HCT116 (cell line): ENCODE data around the gene TYRO3. TPM values are rescaled to one million over a fixed set of nuclear protein-coding genes. Genes with fewer than 3 reads are reported as not detected.

Experiments used
- ATAC-seq: fragments of 200-7000 bp; cut with Tn5 transposase; 2 replicates; pipeline ENCODE4 v1.9.1; 2020; ENCODE audit warnings: mild to moderate bottlenecking, moderate library complexity
- BruUV-seq: library from RNA; stranded (reverse); fragments of 400-500 nt; replicated peaks from 2 replicates; lab custom pipeline; 2021; lab: Mats Ljungman, UMichigan
- CTCF ChIA-PET: fragments of 300-600 bp; sonication (Branson Sonifier 250); formaldehyde crosslinking; loops from one replicate; lab custom pipeline; 2021; ENCODE audit warnings: antibody characterized with exemption; lab: Charles Lee
- POLR2A ChIA-PET: fragments of 300-600, 350-600 bp; sonication (Branson Sonifier 250); formaldehyde crosslinking; loops from one replicate; lab custom pipeline; 2021; ENCODE audit warnings: antibody characterized with exemption; lab: Charles Lee
- RAD21 ChIA-PET, 2 experiments: fragments of 300-600 bp; sonication (Branson Sonifier 250); formaldehyde crosslinking; loops; one replicate each; lab custom pipeline; 2023; ENCODE audit warnings: low total read pairs in 2 of 2; ENCODE audit not compliant: uncharacterized antibody in 2 of 2, unreplicated experiment in 2 of 2, low non-redundant PET in 1 of 2; lab: Charles Lee
- DNase-seq: peaks from one replicate; pipeline ENCODE4 v3.0.0-alpha.2; 2010; ENCODE audit warnings: low read depth, low spot score
- H2AFZ ChIP-seq: fragments of 200-600 bp; shearing (Covaris generic), sonication (generic); 2 replicates; pipeline ENCODE4 v1.6.1; 2017; ENCODE audit warnings: low read depth, mixed run types, mixed read lengths, antibody characterized with exemption, low read length; ENCODE audit not compliant: poor library complexity, severe bottlenecking
- H3K27ac ChIP-seq: 2 replicates; pipeline ENCODE4 v1.5.1; 2012; ENCODE audit warnings: low read depth, low read length
- H3K27me3 ChIP-seq: fragments of 200-600 bp; sonication (generic); 2 replicates; pipeline ENCODE4 v1.6.1; 2016; ENCODE audit warnings: mixed run types, low read length, mixed read lengths; ENCODE audit not compliant: insufficient read depth
- H3K36me3 ChIP-seq, 2 experiments: fragments of 200-500 bp in 1 of 2; fragments of 200-600 bp in 1 of 2; sonication (Bioruptor generic) in 1 of 2; sonication (generic) in 1 of 2; 2 replicates each; pipeline versions ENCODE4 v1.5.1 to v1.6.1; 2014 to 2016; ENCODE audit warnings: low read length in 2 of 2, inconsistent platforms in 1 of 2, mixed read lengths in 1 of 2, mixed run types in 1 of 2; ENCODE audit not compliant: insufficient read depth in 2 of 2, control insufficient read depth in 1 of 2
- H3K4me1 ChIP-seq, 2 experiments: fragments of 200-600 bp in 1 of 2; sonication (generic) in 1 of 2; 2 replicates each; pipeline versions ENCODE4 v1.5.1 to v1.6.1; 2012 to 2017; ENCODE audit warnings: low read length in 2 of 2, inconsistent platforms in 1 of 2, mild to moderate bottlenecking in 1 of 2, mixed read lengths in 1 of 2, mixed run types in 1 of 2, moderate library complexity in 1 of 2; ENCODE audit not compliant: insufficient read depth in 2 of 2, control insufficient read depth in 1 of 2
- H3K4me2 ChIP-seq: fragments of 200-600 bp; sonication (generic); 2 replicates; pipeline ENCODE4 v1.6.1; 2017; ENCODE audit warnings: mixed run types, low read length, mixed read lengths
- H3K4me3 ChIP-seq, 2 experiments: fragments of 200-600 bp in 1 of 2; sonication (generic) in 1 of 2; replicated peaks in 1 of 2; 2 replicates each; pipeline ENCODE4 v1.5.1; 2011 to 2016; ENCODE audit warnings: low read length in 2 of 2, control low read depth in 1 of 2, low read depth in 1 of 2, mild to moderate bottlenecking in 1 of 2, mixed read lengths in 1 of 2, mixed run types in 1 of 2
- H3K79me2 ChIP-seq: fragments of 200-600 bp; sonication (generic); 2 replicates; pipeline ENCODE4 v1.6.1; 2017; ENCODE audit warnings: mild to moderate bottlenecking, mixed run types, low read length, moderate library complexity, mixed read lengths; ENCODE audit not compliant: insufficient read depth
- H3K9ac ChIP-seq: fragments of 200-600 bp; sonication (generic); 2 replicates; pipeline ENCODE4 v1.6.1; 2016; ENCODE audit warnings: low read length, mixed read lengths
- H3K9me2 ChIP-seq: fragments of 200-600 bp; sonication (generic), shearing (Covaris generic); 2 replicates; pipeline ENCODE4 v1.6.1; 2017; ENCODE audit warnings: mixed run types, mild to moderate bottlenecking, moderate library complexity; ENCODE audit not compliant: insufficient read depth
- H3K9me3 ChIP-seq, 2 experiments: fragments of 200-500 bp in 1 of 2; fragments of 200-600 bp in 1 of 2; sonication (Bioruptor generic) in 1 of 2; sonication (generic) in 1 of 2; 2 replicates each; pipeline ENCODE4 v1.6.1; 2014 to 2017; ENCODE audit warnings: low read length in 2 of 2, mixed read lengths in 2 of 2, inconsistent platforms in 1 of 2, low read depth in 1 of 2, mild to moderate bottlenecking in 1 of 2, mixed run types in 1 of 2, moderate library complexity in 1 of 2; ENCODE audit not compliant: control insufficient read depth in 1 of 2, insufficient read depth in 1 of 2
- H4K20me1 ChIP-seq: fragments of 200-600 bp; sonication (generic), shearing (Covaris generic); 2 replicates; pipeline ENCODE4 v1.6.1; 2017; ENCODE audit warnings: mixed run types, mild to moderate bottlenecking, moderate library complexity; ENCODE audit not compliant: insufficient read depth
- CBX3 ChIP-seq: IDR thresholded peaks from 2 replicates; pipeline ENCODE4 v1.6.1; 2012; ENCODE audit warnings: low read depth
- CEBPB ChIP-seq: IDR thresholded peaks from 2 replicates; pipeline ENCODE4 v1.6.1; 2012; ENCODE audit warnings: low read depth
- EGR1 ChIP-seq: IDR thresholded peaks from 2 replicates; pipeline ENCODE4 v1.6.1; 2012; ENCODE audit warnings: low read depth
- EZH2phosphoT487 ChIP-seq: fragments of 200-600 bp; IDR thresholded peaks from 2 replicates; pipeline ENCODE4 v1.6.1; 2018; ENCODE audit warnings: antibody characterized with exemption, borderline replicate concordance
- RAD21 ChIP-seq: IDR thresholded peaks from 2 replicates; pipeline ENCODE4 v1.6.1; 2012; ENCODE audit warnings: low read depth, mild to moderate bottlenecking
- TCF7L2 ChIP-seq: IDR thresholded peaks from 2 replicates; pipeline ENCODE4 v1.7.0; 2011; ENCODE audit warnings: borderline replicate concordance, inconsistent platforms; ENCODE audit not compliant: insufficient read depth, insufficient read length; ENCODE audit errors: extremely low read depth
- ZFX ChIP-seq: fragments of 450-650 bp; IDR thresholded peaks from 2 replicates; pipeline ENCODE4 v1.6.1; 2017
- intact Hi-C: fragments of 100-400 bp; cut with micrococcal nuclease; formaldehyde crosslinking; loops from 2 replicates; pipeline ENCODE4 v1.10.0; 2022
- total RNA-seq: library from RNA; stranded (reverse); gene quantifications from one replicate; pipeline ENCODE4 v1.2.1, GENCODE V29; 2021; ENCODE audit not compliant: unreplicated experiment
- TF ChIP-seq, protein P1 (sequence below), 3 experiments: fragments of 200-600 bp in 1 of 3; sonication (generic) in 1 of 3; IDR thresholded peaks in 2 of 3; conservative IDR thresholded peaks in 1 of 3; 2 replicates each; pipeline ENCODE4 v1.5.1; 2012 to 2017; ENCODE audit warnings: low read depth in 2 of 3, low read length in 2 of 3, antibody characterized with exemption in 1 of 3, borderline replicate concordance in 1 of 3, control low read depth in 1 of 3, mild to moderate bottlenecking in 1 of 3, mixed read lengths in 1 of 3, mixed run types in 1 of 3, moderate library complexity in 1 of 3; ENCODE audit not compliant: insufficient read depth in 1 of 3

The TYRO3 gene
- total RNA-seq, 1 experiment from 2014 or later: 34.6 TPM

DNA sequence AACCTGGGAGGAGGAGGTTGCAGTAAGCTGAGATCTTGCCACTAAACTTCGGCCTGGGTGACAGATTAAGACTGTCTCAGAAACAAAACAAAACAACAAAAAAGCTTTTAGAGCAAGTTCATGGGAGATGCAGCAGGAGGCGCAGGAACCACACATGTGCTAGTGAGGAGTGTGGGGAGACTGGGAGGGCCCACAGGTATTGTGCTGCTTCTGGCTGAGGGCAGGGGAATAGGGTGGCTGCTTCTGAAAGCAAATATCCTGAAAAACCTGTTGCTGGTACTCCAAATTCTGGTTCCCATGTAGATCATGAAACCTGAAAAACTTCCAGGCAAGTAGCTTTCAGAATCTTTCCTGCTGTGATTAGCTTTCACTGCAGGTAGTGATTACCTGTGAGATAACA, 22.1 kb downstream of the TYRO3 start:
- Histone ChIP-seq H3K36me3 (0 out of 4 replicates have a peak, but pooled peaks cover 0 to 2% of the 10 kb centered on the region in 2 experiments), H3K27ac (no peak overlapping the region)
- no TSS peak for BruUV-seq
- intact Hi-C loops: loop anchor here (1.0 kb wide), 1 partner anchor 230 kb away; no protein-coding TSS in a partner anchor
- peak; percentile 81 for ATAC-seq
- no peak for TF ChIP-seq EGR1
- peak; percentile 73 for TF ChIP-seq RAD21
- TF ChIP-seq, protein P1, sequence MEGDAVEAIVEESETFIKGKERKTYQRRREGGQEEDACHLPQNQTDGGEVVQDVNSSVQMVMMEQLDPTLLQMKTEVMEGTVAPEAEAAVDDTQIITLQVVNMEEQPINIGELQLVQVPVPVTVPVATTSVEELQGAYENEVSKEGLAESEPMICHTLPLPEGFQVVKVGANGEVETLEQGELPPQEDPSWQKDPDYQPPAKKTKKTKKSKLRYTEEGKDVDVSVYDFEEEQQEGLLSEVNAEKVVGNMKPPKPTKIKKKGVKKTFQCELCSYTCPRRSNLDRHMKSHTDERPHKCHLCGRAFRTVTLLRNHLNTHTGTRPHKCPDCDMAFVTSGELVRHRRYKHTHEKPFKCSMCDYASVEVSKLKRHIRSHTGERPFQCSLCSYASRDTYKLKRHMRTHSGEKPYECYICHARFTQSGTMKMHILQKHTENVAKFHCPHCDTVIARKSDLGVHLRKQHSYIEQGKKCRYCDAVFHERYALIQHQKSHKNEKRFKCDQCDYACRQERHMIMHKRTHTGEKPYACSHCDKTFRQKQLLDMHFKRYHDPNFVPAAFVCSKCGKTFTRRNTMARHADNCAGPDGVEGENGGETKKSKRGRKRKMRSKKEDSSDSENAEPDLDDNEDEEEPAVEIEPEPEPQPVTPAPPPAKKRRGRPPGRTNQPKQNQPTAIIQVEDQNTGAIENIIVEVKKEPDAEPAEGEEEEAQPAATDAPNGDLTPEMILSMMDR (IDR thresholded peaks at IDR 0.05 in 2 of 3, conservative IDR thresholded peaks at IDR 0.05 in 1 of 3; ENCODE audit: borderline replicate concordance in 1 of 3, insufficient read depth in 1 of 3, low read depth in 2 of 3, low read length in 2 of 3): peak; percentile 32 to 56 (median 53); a peak in 3 of 6 replicates
- no peak for TF ChIP-seq ZFX
- TF ChIP-seq TCF7L2: no peak
- TF ChIP-seq CEBPB: no peak
- no peak for TF ChIP-seq EZH2phosphoT487
- TF ChIP-seq, all 23 proteins: peak for 2
- Histone ChIP-seq H2AFZ (no peak overlapping the region), H3K9me2 (no peaks in the 10 kb centered on the region), H3K4me3 (no peak overlapping the region), H3K79me2 (no peaks in the 10 kb centered on the region), H4K20me1 (no peaks in the 10 kb centered on the region), H3K4me2 (no peak overlapping the region), H3K9me3 (no peaks in the 10 kb centered on the region), H3K9ac (no peak overlapping the region), H3K4me1 (no peaks in the 10 kb centered on the region; a peak in 1 of 4 replicates), H3K27me3 (no peaks in the 10 kb centered on the region)
- DNase-seq: peak; percentile 19
- POLR2A ChIA-PET: no interaction called here
- RAD21 ChIA-PET: interaction anchor here in 1 of 2 experiments (1.1 kb wide), 1 partner anchor 13 kb away, joined by 6 read pairs; no protein-coding TSS in a partner anchor
- CTCF ChIA-PET: interaction anchor here (1.0 to 1.5 kb wide), 6 partner anchors 10 to 324 kb away, joined by 3 to 7 read pairs (median 4); partner anchors contain the start of gene MAPKBP1

DNA sequence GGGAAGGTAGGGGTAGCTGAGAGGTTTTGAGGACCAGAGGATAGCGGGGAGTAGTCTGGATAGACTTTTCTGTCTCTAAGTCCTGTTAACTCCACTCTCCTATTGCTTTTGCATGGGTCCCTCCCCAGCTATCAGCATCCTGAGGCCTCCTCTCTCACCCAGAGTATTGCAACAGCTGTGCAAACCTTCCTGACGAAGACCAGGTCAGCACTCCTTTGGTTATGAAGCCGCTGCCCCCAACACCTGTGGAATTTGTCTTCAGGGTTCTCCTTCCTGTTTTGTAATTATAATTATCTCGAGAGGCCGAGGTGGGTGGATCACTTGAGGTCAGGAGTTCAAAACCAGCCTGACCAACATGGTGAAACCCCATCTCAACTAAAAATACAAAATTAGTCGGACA, 24.8 kb downstream of the TYRO3 start:
- Histone ChIP-seq H3K36me3 (no peaks in the 10 kb centered on the region), H3K9me2 (no peaks in the 10 kb centered on the region), H2AFZ (no peak overlapping the region), H3K27me3 (no peaks in the 10 kb centered on the region), H3K4me2 (no peak overlapping the region), H3K9me3 (no peaks in the 10 kb centered on the region), H3K79me2 (no peaks in the 10 kb centered on the region), H4K20me1 (no peaks in the 10 kb centered on the region), H3K27ac (no peak overlapping the region), H3K4me3 (no peak overlapping the region), H3K9ac (no peak overlapping the region), H3K4me1 (no peaks in the 10 kb centered on the region; a peak in 1 of 4 replicates)
- BruUV-seq: no TSS peak
- ChIA-PET POLR2A (no interaction called here), CTCF (no interaction called here), RAD21 (no interaction called here)
- DNase-seq (no peak), ATAC-seq (no peak)
- intact Hi-C loops: no loop called here
- TF ChIP-seq CBX3: no peak
